NCI-H146 treated with DMSO at 0.1 percent for 48 hours (cell line): ENCODE measurements around the gene SSMEM1.
"Not testable (repeated sequence)": the region's sequence is repeated elsewhere in the genome, so short reads cannot be mapped to it uniquely, and the experiment has no call there.

Experiments used
- DNase-seq: peaks from one replicate; lab custom pipeline; 2025; ENCODE audit not compliant: unreplicated experiment; lab: John Stamatoyannopoulos, UW

Gene SSMEM1

GRCh38 chr7:130246491-130246890 lies 38.8 kb downstream of the SSMEM1 start:
- not testable (repeated sequence) for DNase-seq

DNA sequence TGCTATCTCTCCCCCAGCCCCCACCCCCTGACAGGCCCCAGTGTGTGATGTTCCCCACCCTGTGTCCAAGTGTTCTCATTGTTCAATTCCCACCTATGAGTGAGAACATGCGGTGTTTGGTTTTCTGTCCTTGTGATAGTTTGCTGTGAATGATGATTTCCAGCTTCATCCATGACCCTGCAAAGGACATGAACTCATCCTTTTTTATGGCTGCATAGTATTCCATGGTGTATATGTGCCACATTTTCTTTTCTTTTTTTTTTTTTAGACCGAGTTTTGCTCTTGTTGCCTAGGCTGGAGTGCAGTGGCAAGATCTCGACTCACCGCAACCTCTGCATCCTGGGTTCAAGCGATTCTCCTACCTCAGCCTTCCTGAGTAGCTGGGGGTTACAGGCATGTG lies 41.2 kb downstream of the SSMEM1 start:
- not testable (repeated sequence) for DNase-seq

GRCh38 chr7:130249626-130250025 lies 42.0 kb downstream of the SSMEM1 start:
- not testable (repeated sequence) for DNase-seq

- no peak for DNase-seq
Measured at GRCh38 chr7:130254555-130254954, 46.9 kb downstream of the SSMEM1 start.

DNA sequence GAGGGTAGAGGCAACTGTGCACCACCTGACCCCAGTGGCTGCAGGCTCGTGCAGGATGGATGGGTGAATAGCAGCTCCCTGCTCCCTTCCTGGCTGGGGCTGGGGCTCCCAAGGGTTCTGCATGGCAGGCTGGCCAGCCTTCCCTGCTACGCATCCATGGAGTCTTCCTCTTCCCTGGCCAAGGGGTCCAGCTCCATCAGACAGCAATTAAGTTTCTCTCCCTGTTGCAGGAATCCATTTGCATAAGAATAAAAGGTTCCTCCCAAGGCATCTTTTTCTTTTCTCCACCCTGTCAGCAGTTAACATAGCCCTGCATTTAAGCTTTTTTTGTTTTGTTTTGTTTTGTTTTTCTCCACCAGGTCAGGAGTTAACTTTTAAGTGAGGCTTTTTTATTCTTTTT lies 49.0 kb downstream of the SSMEM1 start:
- no peak for DNase-seq

DNA sequence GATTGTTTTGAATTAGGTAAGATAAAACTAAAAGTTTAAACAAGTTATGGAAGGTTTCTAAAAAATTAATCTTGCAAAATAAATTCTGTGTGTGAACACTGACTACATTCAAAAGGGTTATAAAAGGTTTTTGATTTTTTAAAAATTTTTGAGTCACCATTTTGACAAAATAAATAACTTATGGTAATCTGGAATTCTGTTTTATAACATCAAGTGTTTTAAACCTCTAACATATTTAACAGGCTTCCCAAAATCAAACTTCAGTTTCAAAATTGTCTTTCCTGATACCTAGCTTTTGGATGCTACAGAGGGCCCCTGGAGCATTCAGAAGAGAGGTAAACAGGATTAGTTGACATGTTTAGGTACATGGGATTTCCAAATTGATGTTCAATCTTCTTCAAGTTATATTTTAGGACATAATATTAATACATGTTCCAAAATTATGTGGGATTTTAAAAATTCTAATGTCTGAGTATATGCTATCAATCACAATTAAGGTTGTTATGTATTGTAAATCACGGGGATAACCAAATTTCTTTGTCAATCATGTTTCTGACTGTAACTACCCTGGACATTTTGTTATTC lies 50.9 kb downstream of the SSMEM1 start:
- DNase-seq, result no peak

DNA sequence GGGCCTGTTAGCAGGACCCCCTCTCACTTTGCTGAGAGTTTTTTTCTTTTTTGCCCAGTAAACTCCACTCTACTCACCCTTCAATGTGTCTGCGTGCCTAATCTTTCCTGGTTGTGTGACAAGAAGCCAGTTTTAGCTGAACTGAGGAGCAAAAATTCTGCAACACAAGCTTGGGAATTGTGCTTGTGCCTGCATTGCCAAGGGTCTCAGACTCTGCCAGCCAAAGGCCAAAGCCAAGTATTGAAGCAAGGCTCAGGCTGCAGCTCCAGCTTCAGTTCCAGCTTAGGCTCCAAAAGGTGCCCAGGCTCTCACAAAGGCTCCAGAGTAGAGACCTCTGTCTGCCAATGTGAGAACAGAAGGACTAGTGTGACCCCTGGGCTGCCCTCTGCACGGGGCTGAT lies 54.8 kb downstream of the SSMEM1 start:
- no peak for DNase-seq

DNA sequence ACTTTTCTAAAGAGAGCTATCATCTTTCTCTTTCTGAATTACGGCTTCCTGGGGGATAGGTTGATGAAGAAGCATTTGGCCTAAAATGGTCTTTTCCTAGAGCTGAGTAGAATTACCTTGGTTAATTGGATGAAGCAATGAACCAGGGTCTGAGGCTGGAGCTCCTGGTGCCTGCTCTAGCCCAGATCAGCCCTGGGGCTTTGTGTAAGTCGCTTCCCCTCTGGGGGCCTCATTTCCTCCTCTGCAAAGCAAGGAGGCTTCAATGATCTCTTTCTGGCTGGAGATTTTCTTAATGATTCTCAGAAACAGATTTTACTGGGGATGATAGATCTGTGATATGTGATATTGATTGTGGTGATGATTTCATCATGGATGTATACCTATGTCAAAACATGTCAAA lies 55.5 kb downstream of the SSMEM1 start:
- DNase-seq, result no peak
